Islet precursor cell (in vitro differentiated cells): ENCODE measurements around the gene COL8A1.
"Not testable (repeated sequence)": the region's sequence is repeated elsewhere in the genome, so short reads cannot be mapped to it uniquely, and the experiment has no call there.

Experiments
- DNase-seq: peaks from one replicate; pipeline ENCODE4 v3.0.0-alpha.2; 2018

Gene COL8A1

DNA sequence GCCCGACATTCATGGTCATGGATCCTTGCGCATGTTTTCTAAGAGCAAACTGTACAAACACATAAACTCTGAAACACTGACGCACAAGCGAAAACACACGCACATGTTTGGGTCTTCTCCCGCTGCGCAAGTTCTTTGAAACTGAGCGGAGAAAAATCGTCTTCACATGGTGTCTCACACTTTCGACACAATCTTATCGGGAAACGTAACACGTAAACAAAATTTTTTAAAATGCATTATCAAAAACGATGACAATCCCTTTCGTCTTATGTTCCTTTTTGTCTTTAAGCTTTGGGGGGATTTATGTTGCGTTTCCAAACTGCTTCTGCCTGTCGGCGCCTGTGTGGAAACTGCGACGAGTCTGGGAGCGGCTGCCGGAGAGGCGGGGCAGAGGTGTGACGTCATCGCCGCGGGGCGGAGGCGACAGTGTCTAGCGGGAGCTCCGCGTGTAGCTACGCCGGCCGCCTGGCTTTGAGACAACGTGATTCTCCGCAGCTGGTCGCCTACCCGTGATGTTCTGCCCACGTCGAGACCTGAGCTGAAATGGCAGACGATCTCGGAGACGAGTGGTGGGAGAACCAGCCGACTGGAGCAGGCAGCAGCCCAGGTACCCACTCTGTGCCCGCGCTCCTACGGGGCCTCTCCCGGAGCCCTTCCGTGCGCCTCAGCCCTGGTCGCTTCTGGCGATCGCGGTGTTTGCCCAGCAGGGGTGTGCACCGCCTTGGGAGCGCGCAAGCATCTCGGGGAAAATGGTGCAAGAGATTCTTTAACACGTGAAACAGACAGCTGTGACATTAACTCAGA, 179.2 kb downstream of the COL8A1 start, which contains the start of gene CMSS1:
TSS of gene CMSS1 (plus strand) at position 426 of the 804 bp plus-strand sequence.
- peak; percentile 95 for DNase-seq

DNA sequence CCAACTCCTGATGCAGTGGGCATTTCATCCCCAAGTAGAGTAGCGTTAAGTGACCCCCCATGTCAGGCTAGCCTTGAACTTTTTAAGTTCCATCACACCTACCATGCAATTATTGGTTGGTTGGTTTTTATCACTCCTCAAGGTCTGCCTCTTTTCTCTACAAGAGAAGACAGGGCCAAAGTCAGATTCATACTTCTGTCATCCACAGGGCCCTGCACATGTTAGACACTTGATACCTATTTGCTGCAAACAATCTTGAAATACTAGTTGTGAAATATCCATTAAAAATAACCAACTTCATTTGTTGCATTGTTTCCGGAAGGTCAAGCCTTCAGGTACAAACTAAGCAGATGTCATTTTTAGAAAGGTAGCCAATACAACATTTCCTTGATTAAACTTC, 180.4 kb downstream of the COL8A1 start:
- no peak for DNase-seq

DNA sequence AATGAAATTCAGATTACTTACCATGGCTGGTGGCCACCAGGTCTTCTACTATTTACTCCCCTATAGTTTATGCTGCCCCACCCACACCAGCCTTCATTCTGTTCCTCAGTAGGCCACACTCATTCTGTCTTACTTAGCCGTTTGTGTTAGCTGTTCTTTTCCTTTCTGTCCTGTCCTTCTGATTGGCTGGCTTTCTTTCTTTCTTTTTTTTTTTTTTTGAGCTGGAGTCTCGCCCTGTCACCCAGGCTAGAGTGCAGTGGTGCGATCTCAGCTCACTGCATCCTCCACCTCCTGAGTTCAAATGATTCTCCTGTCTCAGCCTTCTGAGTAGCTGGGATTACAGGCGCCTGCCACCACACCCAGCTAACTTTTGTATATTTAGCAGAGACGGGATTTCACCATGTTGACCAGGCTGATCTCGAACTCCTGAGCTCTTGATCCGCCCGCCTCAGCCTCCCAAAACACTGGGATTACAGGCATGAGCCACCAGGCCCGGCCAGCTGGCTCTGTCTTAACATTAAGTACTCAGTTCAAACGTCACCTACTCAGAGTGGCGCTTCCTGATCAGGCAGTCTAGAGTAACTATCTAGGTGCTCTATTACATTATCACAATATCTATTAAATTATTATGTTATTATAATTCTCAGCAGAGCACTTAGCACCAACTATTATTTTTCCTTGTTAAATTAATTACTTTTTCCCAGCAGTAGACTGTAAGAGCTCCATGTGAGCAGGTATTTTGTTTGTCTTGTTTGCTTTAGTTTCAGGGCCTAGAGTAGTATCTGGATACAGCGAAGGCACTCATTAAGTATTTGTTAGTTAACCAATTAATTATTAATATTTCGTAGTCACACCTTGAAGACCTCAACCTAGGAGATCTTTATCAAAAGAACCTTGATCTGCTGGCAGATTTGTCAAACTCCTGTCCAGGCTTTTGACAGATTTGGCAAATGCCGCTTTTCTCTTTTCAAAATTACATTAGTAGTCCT, 185.6 kb downstream of the COL8A1 start:
- no peak for DNase-seq

DNA sequence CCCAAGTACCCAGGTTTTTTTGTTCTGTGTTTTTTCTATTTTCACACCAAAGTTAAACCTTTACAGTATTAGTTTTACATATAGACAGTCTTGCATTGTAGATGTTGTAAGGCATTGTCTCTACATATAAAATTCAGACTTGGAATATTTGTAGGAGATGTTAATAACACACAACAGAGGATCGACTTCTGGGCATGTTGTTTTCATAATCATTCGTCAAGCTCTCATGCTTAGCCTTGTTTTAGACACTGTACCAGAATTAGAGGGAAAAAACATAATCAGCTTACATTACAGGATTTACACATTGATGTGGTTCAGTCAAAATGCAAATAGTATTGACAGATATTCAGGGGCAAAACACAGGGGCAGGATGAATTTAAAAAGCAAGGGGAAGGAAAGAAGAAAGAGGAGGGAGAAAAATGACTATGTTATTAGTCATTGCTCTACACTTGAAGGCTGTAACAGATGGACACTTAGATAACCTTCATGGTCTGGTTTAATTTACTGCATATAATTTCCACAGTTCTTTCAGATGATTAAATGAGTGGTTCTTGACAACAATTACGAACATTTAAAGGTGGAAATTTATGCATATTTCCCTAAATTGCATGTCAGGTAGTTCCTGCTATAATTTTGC, 186.7 kb downstream of the COL8A1 start:
- DNase-seq: no peak

DNA sequence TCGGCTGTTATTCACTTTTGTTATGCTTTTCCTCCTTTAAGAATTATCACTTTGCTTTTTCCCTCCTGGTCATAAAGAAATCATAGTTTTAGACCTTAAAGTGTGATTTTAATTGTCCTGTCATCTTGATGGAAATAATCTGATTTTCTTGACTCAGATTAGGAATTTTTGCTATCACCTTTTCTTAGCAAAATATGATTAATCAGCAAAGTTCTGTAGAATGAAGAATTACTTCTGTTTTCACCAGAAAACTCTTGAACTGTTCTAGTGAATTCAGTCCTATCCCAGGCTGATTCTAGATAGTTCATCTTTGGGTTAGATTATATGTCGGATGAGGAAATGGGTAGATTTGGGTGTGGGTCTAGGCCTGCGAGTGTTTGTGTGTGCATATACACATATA, 191.4 kb downstream of the COL8A1 start:
- no peak for DNase-seq

DNA sequence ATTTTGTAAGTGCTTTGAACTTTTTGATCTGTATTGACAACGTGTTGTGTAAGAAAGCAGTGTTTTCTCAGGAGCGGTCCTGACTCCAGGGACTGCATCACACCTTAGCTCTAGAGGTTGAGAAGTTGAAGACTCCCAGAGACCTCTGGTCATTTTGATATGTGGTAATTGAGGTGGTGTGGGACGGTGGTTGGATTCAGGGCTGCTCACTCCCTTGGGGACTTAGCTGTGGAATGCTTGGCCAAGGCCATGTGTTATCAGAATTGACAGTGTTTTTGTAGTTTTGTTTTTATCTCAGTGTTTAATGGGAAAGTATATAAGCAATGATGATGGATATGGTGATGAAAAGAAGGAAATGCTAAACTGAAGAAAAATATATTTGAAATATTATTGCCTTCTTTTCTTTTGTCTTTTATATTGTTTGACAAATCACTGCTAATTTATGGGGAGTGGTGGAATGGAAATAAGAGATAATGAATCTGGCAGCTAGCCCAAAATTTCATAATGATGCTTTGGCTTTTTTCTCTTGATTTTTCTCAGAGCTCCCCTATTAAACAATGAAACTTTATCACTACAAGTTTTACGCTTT, 195.3 kb downstream of the COL8A1 start:
- no peak for DNase-seq

DNA sequence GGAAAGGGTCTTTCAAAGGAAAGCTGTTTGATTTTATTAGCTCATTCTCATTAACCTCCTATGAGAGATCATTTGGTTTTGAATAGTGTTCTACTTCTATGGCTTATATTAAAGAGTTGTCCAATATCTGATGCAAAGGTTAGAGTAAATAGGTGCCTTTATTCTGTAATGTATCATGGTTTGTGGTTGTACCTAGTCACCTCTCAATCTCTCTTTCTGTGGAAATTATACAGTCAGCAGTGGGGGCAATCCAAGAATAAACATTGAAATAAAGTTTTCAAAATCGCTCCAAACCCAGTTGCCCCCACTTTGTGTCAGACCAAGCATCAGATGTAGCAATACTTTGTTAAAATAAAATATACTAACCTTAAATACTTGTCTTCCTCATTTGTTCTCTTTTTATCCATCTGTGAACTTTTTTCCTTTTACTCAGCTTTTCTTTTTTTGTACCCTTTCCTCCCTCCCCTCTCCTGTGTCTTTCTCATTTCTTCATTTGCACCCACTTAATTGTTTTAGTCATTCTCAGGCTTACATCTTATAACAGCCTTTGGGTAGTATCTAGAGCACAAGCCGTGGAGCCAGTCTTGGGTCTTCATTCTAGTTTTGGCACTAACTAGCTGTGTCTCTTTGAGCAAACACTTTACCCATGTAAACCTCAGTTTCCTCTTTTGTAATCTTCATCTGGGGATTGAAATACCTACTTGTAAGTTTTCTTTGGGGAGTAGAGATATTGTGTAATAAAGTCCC, 196.0 kb downstream of the COL8A1 start:
- no peak for DNase-seq

DNA sequence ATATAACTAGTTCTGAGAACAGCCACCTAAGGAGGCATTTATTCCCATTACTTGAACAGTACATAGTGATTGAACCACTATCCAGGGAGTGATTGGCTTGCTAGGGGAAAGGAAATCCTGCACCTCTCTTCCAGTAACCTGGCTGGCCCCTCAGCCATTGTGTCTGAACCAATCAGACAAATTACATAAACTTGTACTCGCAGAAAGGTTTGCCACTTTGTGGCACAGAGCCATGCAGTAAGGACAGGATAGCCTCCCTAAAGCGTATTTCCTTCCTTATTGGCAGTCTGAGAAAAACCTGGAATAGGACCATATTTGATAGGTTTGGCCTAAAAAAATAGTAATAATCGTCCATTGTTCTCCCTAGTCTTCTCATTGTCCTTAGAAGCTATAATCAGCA, 198.3 kb downstream of the COL8A1 start:
- DNase-seq: no peak

DNA sequence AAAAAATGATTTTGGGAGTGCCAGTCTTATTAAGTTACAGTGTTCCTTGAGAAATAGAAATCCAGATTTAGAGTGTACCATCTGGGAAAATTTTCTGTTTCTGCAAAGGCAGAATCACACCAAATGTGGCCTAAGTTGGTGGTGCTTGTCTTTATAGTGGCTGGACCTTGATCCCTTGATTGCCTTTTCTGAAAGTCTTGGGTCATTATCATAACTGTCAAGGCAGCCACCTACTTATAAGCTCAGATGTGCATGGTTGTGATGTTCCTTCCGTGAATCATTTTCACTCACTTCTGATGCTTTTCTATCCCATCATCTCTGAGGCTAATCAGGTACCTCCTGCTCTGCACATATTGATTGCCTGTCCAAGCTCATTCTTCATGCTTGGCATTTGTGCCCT, 199.3 kb downstream of the COL8A1 start:
- no peak for DNase-seq

DNA sequence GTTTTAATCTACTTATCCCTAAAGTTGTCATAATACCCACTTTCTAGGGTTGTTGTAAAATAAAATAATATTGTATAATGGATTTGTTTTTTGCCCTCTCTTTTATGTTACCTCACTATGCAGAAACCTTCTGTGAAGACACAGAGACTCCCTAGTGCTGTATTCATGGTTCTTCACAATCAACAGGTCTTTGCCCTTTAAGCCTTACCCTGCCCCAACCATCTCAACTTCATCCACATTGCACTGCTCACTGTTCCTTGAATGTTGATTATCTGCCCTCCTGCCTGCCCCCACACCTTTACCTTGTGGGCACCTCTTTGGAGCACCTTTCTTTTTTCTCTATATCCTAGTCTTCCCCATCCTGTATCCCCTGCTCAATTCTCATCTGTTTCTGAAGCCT, 200.4 kb downstream of the COL8A1 start:
- no peak for DNase-seq

DNA sequence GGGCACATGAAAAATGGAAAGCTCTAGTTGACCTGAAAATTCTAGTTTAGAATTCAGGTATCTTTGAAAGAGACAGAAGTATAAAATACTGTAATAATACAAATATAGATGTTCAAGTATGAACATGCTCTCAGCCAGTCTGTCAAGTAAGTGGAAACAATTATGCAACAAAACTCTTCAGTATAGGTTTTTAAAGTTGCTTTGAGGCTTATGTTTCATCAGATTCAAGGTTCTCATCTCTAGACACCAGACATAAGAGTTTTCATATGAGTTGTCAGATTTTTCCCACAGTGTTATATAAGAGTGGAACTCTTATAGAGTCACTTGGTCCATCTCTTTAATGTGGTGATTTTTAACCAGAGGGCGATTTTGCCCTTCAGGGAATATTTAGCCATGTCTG, 201.2 kb downstream of the COL8A1 start:
- DNase-seq: no peak

DNA sequence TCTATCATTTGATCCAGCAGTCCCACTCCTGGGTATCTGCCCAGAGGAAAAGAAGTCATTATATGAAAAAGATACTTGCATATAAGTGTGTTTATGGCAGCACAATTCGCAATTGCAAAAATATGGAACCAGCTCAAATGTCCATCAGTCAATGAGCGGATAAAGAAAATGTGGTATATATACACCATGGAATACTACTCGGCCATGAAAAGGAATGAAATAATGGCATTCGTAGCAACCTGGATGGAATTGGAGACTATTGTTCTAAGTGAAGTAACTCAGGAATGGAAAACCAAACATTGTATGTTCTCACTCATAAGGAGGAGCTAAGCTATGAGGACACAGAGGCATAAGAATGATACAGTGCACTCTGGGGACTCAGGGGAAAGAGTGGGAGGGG, 203.6 kb downstream of the COL8A1 start:
- not testable (repeated sequence) for DNase-seq

DNA sequence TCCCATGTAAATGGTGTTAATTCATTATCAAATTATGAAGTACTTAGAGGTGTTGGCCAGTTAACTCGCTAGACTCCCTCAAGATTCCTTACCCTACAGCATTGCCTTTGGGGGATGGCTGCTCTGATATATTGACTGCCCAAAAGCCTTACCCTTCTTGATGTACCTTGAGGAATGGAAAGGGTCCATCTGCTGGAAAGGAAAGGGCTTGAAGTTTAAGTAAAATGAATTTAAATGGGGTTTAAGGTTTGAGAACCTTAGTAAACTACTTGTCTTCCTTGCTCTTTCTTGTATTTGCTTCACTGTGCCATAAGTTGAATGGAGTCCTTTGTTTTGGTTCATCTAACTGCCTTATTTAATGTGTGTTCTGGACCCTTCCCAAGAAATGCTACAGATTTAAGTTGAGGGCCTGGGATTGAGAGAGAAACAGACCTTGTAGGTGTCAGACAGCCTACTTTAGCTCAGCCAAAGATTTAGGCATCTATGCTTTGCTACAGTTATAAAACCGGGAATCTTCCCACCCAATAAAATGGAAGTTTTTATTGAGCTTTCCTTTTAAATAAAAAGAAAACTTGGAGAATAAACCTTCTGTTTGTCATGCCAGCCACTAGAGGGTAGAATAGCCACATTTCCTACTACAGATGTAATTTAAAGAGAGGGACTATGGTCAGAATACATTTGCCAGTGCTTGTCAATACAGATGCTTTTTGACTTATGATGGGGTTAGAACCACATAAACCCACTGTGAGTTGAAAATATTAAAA, 204.6 kb downstream of the COL8A1 start:
- DNase-seq: no peak

DNA sequence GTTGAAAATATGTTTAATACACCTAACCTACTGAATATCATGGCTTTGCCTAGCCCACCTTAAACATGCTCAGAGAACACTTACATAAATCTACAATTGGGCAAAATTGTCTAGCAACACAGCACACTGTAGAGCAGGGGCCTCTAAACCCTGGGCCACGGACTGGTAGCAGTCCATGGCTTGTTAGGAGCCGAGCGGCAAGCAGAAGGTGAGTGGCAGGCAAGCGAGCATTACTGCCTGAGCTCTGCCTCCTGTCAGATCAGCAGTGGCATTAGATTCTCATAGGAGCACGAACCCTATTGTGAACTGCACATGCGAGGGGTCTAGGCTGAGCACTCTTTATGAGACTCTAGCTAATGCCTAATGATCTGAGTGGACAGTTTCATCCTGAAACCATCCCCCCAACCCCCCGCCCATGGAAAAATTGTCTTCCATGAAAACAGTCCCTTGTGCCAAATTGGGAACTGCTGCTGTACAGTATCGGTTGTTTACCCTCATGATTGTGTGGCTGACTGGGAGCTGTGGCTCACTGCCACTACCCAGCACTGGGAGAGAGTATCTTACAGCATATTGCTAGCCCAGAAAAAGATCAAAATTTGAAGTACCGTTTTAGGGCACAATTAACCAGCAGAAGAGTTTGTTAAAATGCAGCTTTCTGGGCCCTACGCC, 205.3 kb downstream of the COL8A1 start:
- no peak for DNase-seq

DNA sequence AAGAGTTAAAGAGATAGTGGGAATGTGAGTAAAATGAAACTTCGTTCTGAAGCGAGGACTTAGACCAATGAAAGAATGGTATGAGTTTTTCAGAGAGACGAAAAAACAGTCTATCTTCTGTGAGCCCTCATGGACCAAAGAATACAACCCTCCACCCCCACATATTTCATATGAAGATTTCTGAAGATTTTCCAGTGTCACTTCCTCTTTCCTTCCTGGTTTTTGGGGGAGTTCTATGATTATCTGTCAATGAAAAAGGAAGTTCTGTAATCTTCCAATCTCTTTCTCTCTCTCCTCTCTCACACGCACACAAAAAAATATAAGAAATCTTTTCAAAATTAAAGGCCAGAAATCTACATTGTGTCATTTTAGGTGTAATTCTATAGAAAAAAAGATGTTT, 206.9 kb downstream of the COL8A1 start:
- no peak for DNase-seq

DNA sequence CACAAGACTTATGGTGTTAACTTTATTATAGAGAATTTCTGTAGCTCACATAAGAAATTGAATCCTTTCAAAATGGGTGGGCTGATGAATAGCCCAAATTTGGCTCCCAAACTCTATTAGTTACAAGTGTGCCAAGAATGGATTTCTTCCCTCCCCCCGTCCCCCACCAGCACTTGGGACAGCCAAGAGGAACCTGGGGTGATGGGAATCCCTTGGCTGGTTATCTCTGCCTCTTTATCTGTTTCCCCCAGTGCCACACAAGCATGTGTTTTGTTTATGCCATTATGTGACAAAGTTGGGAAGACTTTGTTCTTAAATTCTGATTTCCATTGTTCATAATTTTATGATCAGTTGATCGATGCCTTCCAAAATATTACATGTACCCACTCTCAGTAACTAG, 207.6 kb downstream of the COL8A1 start:
- no peak for DNase-seq

DNA sequence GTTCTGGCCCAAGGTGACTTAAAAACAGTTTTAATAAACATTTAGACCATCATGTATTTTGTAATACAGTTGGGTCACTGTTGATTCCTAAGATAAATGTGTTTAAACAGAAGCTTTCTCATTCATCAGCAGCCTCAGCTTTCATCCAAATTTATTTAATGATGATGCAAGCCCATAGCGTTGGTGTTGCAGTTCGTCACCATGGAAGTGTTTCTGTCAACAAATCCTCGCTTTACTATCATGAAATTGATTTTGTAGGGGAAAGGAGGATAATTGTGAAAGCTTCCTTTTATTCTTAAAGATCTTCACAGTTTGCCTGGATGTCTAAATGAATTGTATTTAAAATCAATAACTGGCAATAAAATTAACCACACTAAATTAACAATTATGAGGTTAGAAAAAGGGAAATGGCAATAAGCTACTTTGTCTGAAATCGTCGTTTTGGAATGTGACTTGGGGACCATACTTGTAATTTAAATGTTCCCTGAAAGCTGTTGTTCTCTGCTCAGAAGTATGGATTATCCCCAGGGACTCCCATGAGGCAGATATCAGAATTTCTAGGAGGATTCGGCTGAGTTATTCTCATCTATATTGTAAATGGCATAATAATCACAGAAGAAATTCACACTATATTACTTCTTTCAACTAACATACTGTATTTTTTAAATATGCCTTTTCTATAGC, 208.2 kb downstream of the COL8A1 start:
- DNase-seq: no peak

DNA sequence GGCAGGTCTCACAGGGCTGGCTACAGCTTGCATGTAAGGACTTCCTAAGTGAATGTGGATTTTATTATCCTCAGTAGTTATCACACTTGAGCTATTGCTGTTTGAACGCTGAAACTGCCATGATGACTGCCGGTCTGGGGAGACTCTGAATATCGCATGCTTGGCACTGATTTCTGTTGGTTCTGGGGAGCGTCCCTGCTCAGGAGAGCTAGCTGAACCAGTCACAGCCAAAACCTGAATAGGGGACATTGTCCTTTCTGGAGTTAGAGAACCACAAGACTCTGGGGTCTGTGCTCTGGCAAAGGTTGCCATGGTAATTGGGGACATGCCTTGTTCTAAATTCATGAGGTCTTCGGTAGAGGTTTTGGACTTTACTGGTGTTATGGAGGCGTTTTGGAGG, 210.0 kb downstream of the COL8A1 start:
- DNase-seq: no peak
